HG02763 (cell line): ENCODE results near the gene TSN.
"Not testable (repeated sequence)": the region's sequence is repeated elsewhere in the genome, so short reads cannot be mapped to it uniquely, and the experiment has no call there.

Experiments
- ATAC-seq: cut with Tn5 transposase; IDR thresholded peaks from one replicate; pipeline ENCODE4 v1.9.1; 2021; ENCODE audit warnings: mild to moderate bottlenecking, moderate library complexity; ENCODE audit not compliant: unreplicated experiment

TSN gene

GRCh38 chr2:121796239-121796638 lies 40.8 kb downstream of the TSN start:
- ATAC-seq: no peak

DNA sequence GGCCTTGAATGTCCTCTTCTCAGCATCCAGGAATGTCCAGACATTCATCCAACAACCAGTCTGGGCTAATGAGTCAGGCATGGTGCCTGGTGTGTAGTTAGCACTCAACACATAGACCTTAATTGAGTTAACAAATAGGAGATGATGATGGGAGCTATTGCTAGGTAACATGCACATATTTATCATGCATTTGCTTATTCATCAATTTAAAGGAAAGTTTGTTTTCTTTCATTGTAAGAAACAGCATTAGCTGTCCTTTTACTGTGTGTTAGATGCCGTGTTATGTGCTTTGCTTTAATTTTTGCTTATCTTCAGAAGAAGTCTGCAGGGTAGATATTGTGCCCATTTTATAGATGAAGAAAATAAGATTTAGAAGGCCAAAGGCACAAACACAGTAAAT lies 43.2 kb downstream of the TSN start:
- ATAC-seq: no peak

- ATAC-seq: no peak
Observed at GRCh38 chr2:121801916-121802315, 46.5 kb downstream of the TSN start.

GRCh38 chr2:121803503-121803902 lies 48.1 kb downstream of the TSN start:
- ATAC-seq: no peak

DNA sequence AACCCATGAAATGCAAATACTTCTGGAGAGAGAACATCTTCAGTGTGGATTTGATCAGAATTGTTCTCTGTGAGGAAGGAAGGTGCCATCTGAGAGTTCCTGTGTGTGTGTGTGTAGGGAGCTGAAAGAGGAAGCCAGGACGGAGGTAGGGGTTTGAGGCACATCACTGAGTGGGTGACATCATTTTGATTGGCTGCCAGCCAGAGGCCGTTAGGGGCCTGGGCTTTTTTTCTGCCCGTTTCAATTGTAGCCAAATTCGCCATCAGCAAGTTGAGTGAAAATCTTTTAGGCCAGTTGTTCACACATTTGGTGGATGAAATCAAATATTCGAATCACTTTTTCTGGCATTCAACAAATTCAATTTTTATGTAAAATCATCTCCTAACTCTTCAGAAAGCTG lies 48.9 kb downstream of the TSN start:
- ATAC-seq: peak; percentile 80

- ATAC-seq: no peak
Observed at GRCh38 chr2:121804997-121805765, 49.7 kb downstream of the TSN start.

DNA sequence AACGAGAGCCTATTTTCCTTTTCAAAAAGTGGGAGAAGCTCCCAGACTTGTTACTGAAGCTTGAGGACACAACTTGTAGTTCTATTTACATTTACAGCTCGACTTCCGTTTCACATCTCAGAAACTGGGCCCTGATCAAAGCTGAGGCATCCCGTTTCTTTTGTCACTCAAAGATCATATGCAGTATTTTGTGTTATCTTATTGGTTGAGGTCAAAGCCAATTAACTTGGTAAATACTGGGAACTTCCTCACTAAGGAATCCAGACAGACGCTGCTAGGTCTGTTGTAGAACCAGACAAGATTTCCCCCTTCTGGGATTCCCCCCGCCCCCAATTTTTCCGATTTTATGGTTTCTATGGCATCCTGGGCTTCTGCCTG lies 50.3 kb downstream of the TSN start:
- ATAC-seq: no peak

DNA sequence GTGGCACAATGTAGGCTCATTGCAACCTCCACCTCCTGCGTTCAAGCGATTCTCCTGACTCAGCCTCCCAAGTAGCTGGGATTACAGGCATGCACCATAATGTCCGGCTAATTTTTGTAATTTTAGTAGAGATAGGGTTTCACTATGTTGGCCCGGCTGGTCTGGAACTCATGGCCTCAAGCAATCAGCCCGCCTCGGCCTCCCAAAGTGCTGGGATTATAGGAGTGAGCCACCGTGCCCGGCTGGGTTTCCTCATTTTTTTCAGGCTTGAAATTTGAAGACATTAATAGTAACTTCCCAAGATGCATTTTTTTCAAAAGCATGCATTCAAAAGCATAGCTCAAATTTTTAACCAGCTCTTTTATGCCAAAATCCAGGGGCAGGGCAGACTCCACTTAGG lies 52.3 kb downstream of the TSN start:
- not testable (repeated sequence) for ATAC-seq

GRCh38 chr2:121809607-121810006 lies 54.2 kb downstream of the TSN start:
- ATAC-seq: no peak

DNA sequence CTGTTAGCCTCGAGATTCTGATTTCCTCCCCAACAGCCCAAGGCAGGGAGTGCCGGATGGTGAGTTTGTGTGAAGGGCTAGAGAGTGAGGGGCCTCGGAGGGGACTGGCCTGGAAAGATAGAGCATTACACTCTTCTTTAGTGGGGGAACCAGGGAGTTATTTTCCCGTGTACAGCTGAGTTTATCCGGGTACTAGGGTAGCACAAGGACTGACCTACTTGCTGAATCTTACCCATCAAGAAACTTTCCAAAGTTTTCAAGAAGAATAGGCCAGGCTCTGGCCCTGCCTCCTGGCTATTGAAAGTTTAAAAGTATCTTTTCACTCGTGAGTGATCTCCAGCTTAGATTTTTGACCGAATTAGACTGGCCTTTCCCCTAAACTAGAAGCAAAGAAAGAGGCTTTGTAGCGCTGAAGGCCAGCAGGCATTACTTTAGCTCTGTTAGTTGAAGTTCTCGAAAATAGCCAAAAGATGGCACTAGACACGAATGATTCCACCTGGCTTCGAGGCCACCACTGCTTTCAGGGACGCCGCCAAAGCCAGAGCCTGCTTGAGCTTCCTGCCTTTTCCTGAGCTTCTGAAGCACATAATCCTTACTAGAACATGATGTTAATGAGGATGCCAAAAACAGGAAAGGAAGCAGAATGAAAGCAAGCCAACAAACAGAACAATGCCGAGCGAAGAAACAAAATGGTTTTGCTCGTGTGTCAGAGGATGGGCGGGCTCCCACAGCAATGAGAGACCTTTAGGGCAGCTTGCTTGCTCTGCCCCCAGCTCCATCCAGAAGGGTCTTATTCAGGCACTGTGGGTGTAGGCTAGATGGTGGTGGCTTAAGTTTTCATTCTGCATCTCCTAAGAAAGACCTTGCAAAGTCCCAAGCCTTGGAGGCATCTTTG lies 55.8 kb downstream of the TSN start:
- ATAC-seq: peak; percentile 78

DNA sequence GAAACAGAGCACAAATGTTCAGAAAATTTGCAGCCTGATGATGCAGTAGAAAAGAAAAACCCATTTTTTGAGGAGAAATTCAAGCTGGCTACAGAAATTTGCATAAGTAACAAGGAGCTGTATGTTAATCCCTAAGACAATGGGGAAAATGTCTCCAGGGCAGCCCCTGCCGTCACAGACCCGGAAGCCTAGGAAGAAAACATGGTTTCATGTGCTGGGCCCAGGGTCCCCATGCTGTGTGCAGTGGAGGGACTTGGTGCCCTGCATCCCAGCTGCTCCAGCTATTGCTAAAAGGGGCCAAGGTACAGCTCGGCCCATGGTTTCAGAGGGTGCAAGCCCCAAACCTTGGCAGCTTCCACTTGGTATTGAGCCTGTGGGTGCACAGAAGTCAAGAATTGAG lies 57.6 kb downstream of the TSN start:
- not testable (repeated sequence) for ATAC-seq

- no peak for ATAC-seq
Observed at GRCh38 chr2:121815216-121815615, 59.8 kb downstream of the TSN start.

DNA sequence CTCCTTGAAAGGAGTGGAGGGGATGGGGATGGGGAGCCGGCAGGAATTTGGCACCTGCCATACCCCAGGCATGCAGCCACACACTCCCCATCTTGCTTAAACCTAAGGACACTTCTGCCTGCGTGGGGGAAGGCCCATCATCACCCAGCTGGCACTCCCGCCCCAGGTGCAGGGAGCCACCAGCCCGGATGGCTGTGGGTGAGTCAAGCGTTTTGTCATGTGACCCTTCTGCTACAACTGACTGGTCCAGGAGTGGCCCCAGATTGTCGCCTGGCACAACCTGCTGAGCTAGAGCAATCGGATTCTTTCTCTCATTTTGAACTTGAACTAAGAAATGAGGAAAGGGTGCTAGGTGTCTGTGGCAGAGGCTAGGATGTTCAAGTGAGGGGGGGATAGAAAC lies 61.3 kb downstream of the TSN start:
- ATAC-seq: no peak

DNA sequence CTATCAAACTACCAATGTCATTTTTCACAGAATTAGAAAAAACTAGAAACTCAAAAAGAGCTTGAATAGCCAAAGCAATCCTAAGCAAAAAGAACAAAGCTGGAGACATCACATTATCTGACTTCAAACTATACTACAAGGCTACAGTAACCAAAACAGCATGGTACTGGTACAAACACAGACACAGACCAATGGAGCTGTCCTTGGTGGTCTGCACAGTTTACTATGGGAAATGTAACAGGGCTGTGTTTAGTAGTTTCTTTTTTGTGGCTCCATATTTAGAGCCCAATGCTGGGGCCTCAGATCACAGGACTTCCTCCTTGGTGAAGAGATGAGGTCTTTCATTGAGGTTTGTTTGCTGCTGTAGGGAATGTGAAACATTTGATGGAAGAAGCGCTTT lies 61.9 kb downstream of the TSN start:
- ATAC-seq: not testable (repeated sequence)
